NCI-H69 (cell line): Measurements from ENCODE around the gene MMS19.

ENCODE experiments used
- DNase-seq: peaks from one replicate; lab custom pipeline; 2025; lab: John Stamatoyannopoulos, UW

Gene MMS19, protein sequence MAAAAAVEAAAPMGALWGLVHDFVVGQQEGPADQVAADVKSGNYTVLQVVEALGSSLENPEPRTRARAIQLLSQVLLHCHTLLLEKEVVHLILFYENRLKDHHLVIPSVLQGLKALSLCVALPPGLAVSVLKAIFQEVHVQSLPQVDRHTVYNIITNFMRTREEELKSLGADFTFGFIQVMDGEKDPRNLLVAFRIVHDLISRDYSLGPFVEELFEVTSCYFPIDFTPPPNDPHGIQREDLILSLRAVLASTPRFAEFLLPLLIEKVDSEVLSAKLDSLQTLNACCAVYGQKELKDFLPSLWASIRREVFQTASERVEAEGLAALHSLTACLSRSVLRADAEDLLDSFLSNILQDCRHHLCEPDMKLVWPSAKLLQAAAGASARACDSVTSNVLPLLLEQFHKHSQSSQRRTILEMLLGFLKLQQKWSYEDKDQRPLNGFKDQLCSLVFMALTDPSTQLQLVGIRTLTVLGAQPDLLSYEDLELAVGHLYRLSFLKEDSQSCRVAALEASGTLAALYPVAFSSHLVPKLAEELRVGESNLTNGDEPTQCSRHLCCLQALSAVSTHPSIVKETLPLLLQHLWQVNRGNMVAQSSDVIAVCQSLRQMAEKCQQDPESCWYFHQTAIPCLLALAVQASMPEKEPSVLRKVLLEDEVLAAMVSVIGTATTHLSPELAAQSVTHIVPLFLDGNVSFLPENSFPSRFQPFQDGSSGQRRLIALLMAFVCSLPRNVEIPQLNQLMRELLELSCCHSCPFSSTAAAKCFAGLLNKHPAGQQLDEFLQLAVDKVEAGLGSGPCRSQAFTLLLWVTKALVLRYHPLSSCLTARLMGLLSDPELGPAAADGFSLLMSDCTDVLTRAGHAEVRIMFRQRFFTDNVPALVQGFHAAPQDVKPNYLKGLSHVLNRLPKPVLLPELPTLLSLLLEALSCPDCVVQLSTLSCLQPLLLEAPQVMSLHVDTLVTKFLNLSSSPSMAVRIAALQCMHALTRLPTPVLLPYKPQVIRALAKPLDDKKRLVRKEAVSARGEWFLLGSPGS

DNA sequence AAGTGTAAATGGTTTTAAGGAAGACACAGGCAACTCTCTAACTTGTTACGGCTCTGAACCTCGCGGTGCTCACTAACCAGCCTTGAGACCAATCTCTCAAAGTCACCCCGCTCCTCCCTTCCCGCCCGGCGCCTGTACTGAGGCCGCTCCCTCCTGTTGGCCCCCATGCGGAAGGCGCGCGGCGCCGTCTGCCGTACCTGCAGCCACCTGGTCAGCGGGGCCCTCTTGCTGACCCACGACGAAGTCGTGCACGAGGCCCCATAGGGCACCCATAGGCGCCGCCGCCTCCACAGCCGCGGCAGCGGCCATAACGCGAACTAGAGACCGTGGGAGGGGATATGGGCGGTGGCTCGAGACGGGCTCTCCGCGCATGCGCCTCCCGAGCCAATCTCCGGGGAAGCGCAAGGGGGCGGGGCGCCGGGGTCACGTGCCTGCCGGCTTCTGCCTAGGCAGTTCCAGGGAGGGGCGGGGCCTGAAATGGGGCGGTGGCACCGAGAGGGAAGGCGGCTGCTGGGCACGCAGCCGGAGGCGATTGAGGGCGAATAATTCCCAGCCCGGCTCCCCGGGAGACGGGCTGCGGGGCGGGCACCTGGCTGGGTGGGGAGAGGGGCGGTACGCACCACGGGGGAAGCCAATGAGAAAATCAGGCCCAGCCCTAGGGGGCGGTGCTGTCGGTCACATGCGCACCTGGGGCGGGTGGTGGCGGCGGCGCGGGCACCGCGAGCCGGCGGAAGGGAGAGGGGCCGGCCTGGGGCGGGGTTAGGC, at the start of gene MMS19:
TSS of gene MMS19 (minus strand) at position 347 of the 765 bp plus-strand sequence. CDS start at position 309, 38 bp downstream.
- peak; percentile 98 for DNase-seq

DNA sequence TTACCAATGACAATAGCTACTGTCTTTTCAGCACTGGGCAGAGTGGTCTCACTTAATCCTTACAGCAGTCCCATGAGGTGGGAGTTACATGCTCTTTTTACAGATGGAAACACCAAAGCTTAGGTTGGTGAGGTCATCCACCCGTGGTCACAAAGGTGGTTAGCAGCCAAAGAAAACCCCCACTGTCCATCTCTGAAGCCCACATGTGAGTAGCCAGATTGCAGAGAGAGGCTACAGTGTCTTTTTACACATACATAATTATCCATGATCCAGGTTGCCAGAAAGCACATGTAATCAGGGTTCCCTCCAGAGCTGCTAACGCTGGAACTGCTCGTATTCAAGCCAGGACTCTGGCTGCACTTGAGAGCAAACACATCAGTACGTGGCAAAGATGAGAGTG, 49.7 kb upstream of the MMS19 start:
- DNase-seq, result no peak

DNA sequence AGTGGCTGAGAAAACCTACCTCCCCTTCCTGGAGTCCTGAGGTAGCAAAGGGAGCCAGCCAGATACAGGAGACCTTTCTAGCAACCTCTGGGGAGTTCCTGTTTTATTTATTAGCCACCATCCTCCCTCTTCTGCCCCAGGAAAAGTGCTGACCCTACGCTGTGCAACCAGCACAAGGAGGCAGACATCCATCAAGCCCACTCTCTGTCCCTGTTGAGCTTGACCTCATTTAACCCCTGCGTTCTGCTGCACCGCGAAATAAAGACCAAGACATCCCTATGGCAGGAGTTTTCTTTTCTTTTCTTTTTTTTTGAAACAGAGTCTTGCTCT, 49.0 kb upstream of the MMS19 start:
- DNase-seq, result no peak

DNA sequence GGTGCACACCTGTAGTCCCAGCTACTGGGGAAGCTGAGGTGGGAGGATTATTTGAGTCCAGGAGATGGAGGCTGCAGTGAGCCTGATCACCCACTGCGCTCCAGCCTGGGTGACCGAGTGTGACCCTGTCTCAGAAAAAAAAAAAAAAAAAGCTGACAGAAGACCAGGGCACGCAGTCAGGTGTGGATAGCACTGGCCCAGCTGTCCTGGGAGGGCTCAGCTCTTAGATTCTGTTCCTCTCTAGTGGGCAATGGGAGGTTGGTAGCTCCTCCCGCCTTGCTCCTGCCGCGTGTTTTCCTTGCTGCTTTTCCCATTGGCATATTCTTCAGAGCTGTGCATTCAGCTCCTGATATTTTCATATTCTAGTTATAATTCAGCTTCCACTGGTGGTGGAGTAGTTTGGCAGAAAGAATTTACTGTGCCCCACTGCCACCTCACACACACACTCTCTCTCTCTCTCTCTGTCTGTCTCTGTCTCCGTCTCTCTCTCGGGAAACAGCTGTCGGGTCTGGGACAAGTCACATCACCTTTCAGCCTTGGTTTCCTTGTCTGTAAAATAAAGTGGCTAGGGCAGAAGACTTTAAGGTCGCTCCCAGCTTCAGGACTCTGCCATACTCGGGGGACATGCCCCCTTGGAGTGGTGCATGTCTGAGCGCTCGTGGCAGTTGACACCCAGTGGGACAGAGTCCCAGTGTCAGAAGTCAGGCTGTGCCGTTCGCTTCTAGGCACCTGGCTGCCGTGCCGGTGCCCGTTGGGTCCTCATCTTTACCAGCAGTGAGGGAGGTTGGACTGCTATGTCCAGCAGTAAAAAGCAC, 48.4 kb upstream of the MMS19 start:
- DNase-seq, result no peak

DNA sequence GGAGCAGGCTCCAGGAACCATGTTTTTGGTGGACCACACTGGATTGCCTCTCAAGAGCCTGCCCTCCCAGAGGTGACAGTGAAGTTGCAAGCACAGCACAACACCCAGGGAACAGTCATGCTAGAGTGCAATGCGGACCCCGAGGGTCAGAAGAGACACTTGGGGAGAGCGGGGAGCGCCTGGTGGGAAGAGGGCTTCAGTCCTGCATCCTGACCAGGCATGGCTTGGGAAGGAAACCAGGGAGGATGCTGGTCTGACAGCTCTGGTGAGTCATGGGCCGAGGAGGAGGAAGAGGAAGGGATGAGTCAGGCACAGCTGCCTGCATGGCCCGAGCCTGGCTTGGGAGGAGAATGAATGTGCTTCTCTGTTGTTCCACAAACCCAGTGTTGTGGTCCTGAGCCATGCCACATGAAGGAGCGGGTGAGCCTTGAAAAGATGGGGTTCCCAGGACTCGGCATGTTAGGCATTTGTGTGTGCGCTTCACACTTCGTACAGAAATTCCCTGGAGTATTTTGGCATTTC, 44.9 kb upstream of the MMS19 start:
- DNase-seq, result peak; percentile 21

DNA sequence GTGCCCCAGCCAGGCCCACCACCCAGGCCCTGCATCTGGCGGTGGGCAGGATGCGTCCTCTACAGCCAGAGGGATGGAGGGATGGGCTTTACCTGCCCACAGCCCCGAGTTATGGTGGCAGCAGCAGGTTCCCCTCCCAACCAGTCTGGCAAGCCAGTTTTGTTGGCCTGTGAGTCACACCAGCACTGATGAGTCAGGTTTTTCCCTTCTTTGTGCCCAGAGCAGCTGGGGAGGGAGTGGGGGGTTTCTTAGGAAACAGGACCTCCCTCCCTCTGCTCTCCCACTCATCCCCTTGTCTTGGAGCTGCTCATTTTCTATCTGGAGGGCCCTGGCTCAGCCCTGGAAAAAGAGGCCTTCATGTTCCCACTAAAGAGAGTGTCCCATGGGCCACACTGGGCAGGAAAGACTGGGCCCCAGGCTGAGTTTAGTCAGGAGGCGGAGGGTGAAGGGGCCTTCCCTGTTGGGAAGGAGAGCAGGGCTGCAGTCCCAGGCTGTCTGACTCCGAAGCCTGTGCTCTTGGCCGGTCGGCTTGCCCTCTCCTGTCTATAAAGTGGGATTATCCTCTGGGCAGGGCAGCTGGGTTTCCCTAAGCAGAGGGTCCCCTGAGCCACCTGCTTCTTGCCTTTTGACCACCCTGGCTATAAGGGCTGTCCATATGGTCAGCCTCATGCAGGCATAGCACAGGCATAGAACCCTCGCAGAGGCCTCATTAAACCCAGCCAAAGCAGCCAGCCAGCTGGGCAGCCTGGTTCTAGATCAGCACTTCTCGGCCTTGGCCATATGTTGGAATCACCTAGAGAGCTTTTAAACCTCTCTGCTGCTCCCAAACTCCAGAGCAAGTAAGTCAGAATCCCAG, 44.2 kb upstream of the MMS19 start:
- DNase-seq, result peak; percentile 32

DNA sequence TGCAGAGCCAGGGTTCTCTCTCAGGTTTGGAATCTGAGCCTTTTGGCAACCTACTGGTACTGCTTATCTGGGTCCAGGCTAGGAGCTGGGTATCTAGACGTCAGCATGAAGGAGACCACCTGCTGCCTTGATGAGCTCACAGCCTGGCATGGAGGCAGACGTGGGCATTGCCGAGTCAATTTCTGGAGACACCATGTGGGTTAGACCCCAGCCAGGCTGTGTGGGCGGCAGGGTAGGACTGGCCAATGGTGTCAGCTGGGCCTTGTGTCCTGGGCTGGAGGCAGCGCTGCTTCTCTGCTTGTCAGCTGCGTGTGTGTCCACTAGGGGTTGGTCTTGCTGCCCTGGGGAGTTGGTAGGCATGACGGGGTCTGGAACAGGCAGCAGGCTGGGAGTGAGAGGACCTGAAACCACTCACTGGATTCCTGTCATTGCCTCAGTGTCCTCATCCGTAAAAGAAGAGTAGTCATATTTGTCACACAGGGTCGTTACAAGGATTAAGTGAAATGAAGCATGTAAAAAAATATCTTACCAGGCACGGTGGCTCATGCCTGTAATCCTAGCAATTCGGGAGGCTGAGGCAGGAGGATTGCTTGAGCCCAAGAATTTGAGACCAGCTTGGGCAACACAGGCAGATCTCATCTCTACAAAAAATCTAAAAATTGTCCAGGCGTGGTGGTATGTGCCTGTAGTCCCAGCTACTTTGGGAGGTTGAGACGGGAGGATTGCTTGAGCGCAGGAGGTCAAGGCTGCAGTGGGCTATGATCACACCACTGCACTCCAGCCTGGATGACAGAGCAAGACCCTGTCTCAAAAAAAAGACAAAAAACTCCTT, 42.7 kb upstream of the MMS19 start:
- no peak for DNase-seq

- no peak for DNase-seq
These were observed 41.4 kb upstream of the MMS19 start for GRCh38 chr10:97539523-97540200.

- no peak for DNase-seq
These were observed 40.6 kb upstream of the MMS19 start for GRCh38 chr10:97538839-97539238.

DNA sequence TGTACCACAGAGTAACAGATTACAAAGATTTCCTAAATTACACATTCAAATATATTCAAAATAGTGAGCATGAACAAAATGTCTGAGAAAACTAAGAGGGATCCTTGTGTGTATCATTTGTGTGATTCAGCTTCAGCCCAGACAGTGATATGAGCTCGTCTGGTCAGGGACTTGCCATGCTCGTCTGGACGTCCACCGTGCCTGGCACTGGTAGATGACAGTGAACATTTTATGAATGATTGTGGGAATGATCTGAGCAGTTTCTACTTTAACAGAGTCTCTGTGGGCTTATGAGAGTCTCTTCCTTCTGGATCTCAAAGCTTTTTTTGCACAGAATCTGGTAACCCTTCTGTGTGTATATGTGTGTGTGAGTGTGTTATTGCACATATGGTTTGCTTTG, 40.2 kb upstream of the MMS19 start:
- no peak for DNase-seq

GRCh38 chr10:97537186-97537869, 39.1 kb upstream of the MMS19 start:
- DNase-seq, result no peak

DNA sequence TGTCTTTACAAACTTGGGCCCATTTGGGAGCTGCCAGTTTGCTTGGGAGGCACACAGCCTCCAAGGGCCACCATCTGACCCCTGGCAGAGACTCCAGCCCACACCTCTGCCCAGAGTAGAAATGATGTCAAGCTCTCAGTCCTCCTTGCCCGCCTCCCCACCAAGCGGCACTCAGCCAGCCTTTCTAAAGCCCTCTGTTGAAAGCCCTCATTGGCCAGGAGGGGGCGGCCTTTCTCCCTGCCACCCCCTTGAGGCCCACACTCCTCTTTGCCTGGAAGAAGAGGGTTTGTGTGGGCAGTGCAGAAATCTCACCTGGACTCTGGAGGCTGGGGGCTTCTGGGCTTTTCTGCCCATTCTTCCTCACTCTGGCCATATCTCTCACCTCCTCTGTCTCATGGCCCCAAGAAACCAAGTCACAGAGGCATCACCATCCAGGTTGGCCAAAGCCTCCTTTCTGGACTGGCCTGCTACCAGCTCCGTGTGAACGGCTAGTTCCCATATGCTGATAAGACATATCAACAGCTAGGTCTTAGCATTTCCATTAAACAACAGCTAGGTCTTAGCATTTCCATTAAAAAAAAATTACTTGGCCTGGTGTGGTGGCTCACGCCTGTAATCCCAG, 36.6 kb upstream of the MMS19 start:
- peak; percentile 33 for DNase-seq

GRCh38 chr10:97533888-97534287, 35.7 kb upstream of the MMS19 start:
- DNase-seq, result no peak

DNA sequence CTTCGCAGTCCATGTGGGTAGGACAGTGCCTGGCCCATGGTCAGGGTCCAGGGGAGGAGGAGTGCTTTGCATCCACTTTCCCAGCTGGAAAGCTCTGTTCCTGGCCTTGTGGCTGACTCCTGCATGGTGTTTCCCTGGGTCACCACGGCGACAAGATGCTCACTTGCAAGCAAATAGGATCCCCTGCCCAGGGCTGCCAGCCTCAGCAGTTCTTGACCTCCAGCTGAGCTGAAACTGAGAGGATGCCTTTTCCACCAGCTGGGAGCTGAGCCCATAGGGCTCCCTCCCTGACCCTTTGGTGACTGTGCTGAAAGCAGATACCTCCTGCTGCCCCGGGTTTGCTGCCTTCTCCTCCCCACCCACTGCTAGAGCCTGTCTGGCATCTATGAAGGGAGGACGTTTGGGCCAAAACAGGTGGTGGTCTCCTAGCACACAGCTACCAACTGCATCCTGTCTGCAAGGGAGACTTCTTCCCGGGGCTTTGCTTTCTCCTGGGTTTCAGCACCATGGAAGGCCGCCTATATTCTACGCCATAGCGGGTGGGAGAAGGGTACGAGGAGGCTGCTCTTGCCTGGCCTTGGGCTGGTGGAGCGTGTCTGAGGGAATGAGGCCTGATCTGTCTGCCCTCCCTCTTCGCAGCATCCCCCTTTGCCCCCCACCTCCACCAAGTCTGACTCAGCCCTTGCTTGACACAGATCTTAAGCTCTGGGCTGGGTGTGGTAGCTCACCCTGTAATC, 34.9 kb upstream of the MMS19 start:
- no peak for DNase-seq

DNA sequence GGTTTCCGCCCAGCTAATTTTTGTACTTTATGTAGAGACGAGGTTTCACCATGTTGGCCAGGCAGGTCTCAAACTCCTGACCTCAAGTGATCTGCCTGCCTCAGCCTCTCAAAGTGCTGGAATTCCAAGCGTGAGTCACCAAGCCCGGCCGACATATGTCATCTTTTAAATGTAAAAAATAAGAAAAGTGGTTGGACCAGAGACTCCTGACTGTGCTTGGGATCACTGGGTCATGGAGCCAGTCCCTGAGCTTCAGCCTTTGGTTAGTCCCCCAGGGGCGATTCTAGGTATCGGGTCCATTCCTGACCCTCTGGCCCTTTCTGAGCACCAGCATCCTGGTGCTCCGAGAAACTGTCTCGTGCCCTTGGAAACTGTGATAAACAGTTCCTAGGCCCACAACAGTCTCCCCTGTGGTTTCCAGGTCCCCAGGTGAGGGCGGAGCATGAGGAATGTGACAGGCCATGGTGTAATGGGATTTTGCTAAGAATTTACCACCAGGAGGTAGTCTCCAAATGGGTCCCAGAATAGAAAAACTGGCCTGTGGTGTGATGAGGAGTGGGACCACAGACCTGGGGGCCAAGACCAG, 33.3 kb upstream of the MMS19 start:
- no peak for DNase-seq

- peak; percentile 8 for DNase-seq
These were observed 31.7 kb upstream of the MMS19 start for GRCh38 chr10:97529685-97530465.
